HG02623 (cell line): ENCODE results near the gene NFATC4.

Experiments
- ATAC-seq: cut with Tn5 transposase; IDR thresholded peaks from one replicate; pipeline ENCODE4 v1.9.1; 2021; ENCODE audit warnings: moderate library complexity; ENCODE audit not compliant: unreplicated experiment

Gene NFATC4

DNA sequence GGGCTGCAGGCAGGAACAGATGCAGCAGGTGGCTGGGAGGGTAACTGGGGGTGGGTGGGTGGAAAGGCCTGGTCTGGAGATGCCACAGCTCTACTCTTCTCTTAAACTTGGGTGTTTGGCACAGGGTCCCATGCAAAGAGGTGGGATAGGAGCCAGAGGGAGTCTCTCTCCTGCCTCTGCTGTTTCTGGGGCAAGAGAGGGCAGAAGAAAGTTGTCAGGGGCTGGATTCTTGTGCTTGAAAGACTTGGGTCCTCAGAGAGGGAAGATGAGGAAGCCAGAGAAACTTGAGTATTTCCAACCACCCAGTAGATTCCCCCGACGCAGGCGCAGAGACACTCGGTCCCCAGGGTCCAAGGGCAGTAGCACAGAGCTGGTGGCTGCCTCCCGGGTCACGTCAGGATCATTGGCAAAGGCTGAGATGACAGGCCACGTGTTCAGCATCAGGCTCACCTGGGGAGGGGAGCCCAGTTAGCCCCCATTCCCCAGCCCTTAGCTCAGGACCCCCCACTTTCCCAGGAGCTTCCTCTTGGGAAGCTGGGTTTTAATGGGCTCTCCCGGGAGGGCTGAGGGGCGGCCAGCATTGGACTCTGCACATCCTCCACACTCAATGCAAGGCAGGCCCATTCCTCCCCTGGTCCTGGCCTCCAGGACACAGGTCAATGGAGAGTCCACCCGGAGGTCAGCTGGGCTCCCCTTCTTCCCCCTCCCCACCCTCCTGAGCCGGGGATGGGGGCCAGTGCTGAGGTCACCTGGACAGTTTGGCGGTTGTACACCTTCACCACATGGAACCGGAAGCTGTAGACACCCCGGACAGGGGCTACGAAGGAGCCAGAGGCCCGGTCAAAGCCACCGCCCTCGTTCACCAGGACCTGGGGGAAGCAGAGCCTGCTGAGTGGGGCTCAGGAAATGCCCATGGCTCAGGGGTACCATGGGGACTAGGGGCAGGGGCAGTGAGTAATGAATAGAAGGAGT, 59.8 kb downstream of the NFATC4 start:
- ATAC-seq: no peak

DNA sequence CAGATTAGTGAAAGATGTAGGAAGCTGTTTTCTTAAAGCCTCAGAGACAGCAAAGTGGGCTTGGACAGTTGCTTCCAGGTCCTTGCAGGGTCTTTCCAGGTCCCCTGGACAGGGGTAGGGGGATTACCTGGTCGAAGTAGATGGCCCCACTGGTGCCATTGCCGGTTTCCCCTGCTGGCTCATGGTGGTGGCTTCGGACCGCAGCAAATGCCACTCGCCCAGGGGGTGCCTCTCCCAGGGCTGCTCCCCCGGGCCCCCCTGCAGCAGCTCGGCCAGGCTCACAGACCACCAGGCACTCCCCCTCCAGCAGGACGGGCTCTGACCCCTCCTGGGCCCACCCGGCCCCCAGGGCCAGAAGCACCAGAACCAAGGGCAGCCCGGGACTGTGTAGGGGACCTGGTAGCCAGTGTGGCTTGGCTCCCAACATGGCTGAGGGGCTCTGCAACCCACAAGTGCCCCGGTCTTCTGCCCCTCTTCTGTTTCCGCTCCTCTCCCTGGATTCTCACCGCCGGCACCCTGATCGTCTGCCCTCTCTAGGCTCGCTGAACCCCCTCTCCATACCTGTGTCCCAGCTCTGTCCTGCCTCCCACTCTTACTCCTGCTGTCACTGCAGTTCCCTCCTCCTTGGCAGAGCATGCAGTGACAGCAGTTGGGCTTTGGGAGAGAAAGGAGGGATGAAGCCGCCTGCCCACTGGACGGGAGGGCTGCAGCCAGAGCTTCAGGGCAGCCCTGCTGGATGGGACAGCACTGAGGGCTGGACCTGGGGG, 60.8 kb downstream of the NFATC4 start:
- no peak for ATAC-seq
